Thyroid gland (tissue), 4 donors: ENCODE measurements around the gene MED20. TPM values are rescaled to one million over a fixed set of nuclear protein-coding genes. Genes with fewer than 3 reads are reported as not detected.

Experiments used
- DNase-seq, 2 donors: peaks; one replicate each; pipeline ENCODE4 v3.0.0-alpha.2; 2019
- H3K27ac ChIP-seq, 3 donors: fragments of 200-600 bp; sonication (generic); 1 replicate in 2 of 3; 2 replicates in 1 of 3; pipeline ENCODE4 v1.5.1; 2016 to 2019; ENCODE audit warnings: mild to moderate bottlenecking in 1 of 3, moderate library complexity in 1 of 3
- H3K27me3 ChIP-seq: fragments of 200-600 bp; sonication (generic); one replicate; pipeline ENCODE4 v1.5.1; 2019
- H3K36me3 ChIP-seq, 2 donors: fragments of 200-600 bp; sonication (generic); one replicate each; pipeline ENCODE4 v1.5.1; 2016 to 2019
- H3K4me1 ChIP-seq, 2 donors: fragments of 200-600 bp; sonication (generic); one replicate each; pipeline ENCODE4 v1.5.1; 2017 to 2019
- H3K4me3 ChIP-seq, 3 donors: fragments of 200-600 bp; sonication (generic); replicated peaks in 1 of 3; 1 replicate in 2 of 3; 2 replicates in 1 of 3; pipeline ENCODE4 v1.5.1; 2016; ENCODE audit warnings: mild to moderate bottlenecking in 1 of 3
- H3K9me3 ChIP-seq: fragments of 200-600 bp; sonication (generic); one replicate; pipeline ENCODE4 v1.5.1; 2017
- POLR2A ChIP-seq, 2 donors: fragments of 450-650 bp; IDR thresholded peaks; one replicate each; pipeline ENCODE4 v1.6.1; 2017; ENCODE audit warnings: antibody characterized with exemption in 2 of 2, mild to moderate bottlenecking in 2 of 2, moderate library complexity in 1 of 2
- WGBS, 2 donors: methylation state at CpG; one replicate each; pipeline ENCODE4 v1.1.5; 2017; 5-methylcytosine and 5-hydroxymethylcytosine counted together
- intact Hi-C: fragments of 100-400 bp; cut with DNase I; formaldehyde crosslinking; loops from one replicate; pipeline ENCODE4 v1.15.1; 2023
- total RNA-seq, 4 donors: library from RNA; depleted of rRNA; stranded (reverse); fragments of >200 nt; gene quantifications; one replicate each; pipeline ENCODE4 v1.2.3, GENCODE V29; 2016
- TF ChIP-seq, protein P1 (sequence below), 6 experiments: fragments of 200-600 bp in 3 of 6; fragments of 450-650 bp in 3 of 6; sonication (generic) in 3 of 6; IDR thresholded peaks; one replicate each; pipeline ENCODE4 v1.5.1; 2016 to 2019; ENCODE audit warnings: antibody characterized with exemption in 6 of 6, mild to moderate bottlenecking in 2 of 6, inconsistent platforms in 1 of 6, moderate library complexity in 1 of 6

MED20 gene
- total RNA-seq, 4 donors from 2014 or later = 20.6 to 27.1 (median 24.3) TPM

DNA sequence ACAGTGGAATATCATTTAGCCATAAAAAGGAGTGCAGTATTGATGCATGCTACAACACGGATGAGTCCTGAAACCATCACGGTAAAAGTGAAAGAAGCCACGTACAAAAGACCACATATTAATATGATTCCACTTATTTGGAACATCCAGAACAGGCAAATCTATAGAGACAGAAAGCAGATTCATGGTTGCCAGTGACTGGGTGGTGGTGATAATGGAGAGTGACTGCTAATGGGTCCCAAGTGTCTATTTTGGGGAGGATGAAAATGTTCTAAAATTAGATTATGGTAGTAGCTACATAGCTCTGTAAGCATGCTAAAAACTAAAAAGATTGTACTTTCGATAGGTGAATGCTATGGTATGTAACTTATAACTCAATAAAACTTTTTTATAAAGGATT lies 39.1 kb upstream of the MED20 start:
- no peak overlapping the region for H3K4me3 ChIP-seq
- no peaks in the 10 kb centered on the region for H3K9me3 ChIP-seq
- no peak overlapping the region for H3K27ac ChIP-seq
- no peak for TF ChIP-seq POLR2A (IDR thresholded peaks at IDR 0.05)
- TF ChIP-seq, protein P1, sequence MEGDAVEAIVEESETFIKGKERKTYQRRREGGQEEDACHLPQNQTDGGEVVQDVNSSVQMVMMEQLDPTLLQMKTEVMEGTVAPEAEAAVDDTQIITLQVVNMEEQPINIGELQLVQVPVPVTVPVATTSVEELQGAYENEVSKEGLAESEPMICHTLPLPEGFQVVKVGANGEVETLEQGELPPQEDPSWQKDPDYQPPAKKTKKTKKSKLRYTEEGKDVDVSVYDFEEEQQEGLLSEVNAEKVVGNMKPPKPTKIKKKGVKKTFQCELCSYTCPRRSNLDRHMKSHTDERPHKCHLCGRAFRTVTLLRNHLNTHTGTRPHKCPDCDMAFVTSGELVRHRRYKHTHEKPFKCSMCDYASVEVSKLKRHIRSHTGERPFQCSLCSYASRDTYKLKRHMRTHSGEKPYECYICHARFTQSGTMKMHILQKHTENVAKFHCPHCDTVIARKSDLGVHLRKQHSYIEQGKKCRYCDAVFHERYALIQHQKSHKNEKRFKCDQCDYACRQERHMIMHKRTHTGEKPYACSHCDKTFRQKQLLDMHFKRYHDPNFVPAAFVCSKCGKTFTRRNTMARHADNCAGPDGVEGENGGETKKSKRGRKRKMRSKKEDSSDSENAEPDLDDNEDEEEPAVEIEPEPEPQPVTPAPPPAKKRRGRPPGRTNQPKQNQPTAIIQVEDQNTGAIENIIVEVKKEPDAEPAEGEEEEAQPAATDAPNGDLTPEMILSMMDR (IDR thresholded peaks at IDR 0.05) = no peak
- H3K4me1 ChIP-seq = no peaks in the 10 kb centered on the region
- 94% methylated on average over 4 of the region's 4 CpGs for whole genome bisulfite sequencing, 2 donors
- DNase-seq = no peak
- no peaks in the 10 kb centered on the region for H3K27me3 ChIP-seq
- no peaks in the 10 kb centered on the region for H3K36me3 ChIP-seq
- intact Hi-C loops = no loop called here

DNA sequence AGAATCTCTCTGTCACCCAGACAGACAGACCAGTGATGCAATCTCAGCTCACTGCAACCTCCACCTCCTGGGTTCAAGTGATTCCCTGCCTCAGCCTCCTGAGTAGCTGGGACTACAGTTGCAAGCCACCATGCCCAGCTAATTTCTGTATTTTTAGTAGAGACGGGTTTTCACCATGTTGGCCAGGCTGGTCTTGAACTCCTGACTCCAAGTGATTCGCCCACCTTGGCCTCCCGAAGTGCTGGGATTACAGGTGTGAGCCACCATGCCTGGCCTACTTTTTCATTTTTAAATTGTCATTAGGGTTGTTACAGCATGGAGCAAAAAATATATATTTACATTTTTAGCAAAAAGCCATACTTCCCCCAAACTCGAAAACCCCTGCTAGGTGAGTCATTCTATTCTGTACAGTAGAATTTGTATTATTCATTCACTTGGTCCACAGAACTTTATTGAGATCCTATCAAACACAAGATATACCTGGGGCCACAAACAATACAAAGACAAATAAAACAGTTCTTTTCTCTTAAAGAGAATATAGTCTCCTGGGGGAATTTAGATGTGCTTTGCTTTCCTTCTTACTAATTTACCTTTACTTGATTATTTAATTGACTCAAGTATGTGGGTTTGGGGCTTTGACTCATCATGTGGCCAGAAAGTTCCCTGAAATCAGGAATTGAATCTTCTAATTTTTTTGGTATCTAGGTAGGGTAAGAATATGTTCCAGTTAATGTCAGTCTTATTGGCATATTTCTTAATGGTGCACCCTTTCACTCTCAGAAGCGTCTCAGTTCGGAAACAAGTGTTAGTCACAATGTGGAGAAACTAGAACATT lies 37.3 kb upstream of the MED20 start:
- no peak for DNase-seq
- no peaks in the 10 kb centered on the region for H3K36me3 ChIP-seq
- intact Hi-C loops = no loop called here
- H3K4me3 ChIP-seq = no peak overlapping the region
- no peak overlapping the region for H3K27ac ChIP-seq
- H3K27me3 ChIP-seq = no peaks in the 10 kb centered on the region
- WGBS, 2 donors = 96 to 97% methylated on average over 6 of the region's 6 CpGs
- no peak for TF ChIP-seq POLR2A (IDR thresholded peaks at IDR 0.05)
- TF ChIP-seq, protein P1 (IDR thresholded peaks at IDR 0.05) = no peak
- H3K4me1 ChIP-seq = no peaks in the 10 kb centered on the region
- H3K9me3 ChIP-seq = no peaks in the 10 kb centered on the region

DNA sequence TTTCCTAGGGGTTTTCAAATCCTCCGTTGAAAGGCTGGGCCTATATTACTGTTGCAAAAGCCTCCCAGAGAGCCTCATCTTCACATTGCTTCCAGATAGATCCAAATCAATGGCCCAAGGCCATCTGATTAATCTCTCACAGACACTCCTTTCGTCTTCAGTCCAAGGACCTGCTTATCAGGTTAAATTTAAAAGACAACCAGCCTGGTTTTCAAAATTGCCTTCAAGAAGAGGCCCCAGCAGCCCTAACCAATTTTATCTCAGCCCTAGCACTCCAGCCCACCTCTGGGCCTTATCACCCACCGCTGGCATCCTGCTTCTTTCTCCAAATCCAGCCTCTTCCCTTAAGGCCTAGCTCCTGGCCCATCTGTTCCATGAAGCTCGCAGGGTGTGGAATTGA lies 36.2 kb upstream of the MED20 start:
- WGBS, 2 donors = 79 to 81% methylated on average over 4 of the region's 4 CpGs
- intact Hi-C loops = no loop called here
- Histone ChIP-seq H3K36me3 (no peaks in the 10 kb centered on the region), H3K4me1 (no peaks in the 10 kb centered on the region), H3K27ac (no peak overlapping the region), H3K4me3 (no peak overlapping the region), H3K9me3 (no peaks in the 10 kb centered on the region), H3K27me3 (no peaks in the 10 kb centered on the region)
- DNase-seq = no peak
- TF ChIP-seq, protein P1 (IDR thresholded peaks at IDR 0.05) = no peak
- no peak for TF ChIP-seq POLR2A (IDR thresholded peaks at IDR 0.05)

DNA sequence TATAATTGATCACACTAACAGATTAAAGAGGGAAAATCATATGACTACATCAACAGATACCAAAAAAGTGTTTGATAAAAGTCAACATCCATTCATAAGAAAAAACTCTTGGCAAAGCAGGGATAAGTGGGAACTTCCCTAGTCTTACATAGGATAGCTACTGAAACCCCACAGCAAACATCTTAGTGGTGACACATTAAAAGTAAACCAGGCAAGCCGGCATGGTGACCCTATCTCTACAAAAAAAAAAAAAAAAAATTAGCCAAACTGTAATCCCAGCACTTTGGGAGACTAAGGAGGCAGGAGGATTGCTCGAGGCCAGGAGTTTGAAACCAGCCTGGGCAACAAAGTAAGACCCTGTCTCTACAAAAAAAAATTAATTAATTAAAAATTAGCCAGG lies 34.5 kb upstream of the MED20 start:
- no peak overlapping the region for H3K27ac ChIP-seq
- TF ChIP-seq, protein P1 (IDR thresholded peaks at IDR 0.05) = no peak
- intact Hi-C loops = no loop called here

DNA sequence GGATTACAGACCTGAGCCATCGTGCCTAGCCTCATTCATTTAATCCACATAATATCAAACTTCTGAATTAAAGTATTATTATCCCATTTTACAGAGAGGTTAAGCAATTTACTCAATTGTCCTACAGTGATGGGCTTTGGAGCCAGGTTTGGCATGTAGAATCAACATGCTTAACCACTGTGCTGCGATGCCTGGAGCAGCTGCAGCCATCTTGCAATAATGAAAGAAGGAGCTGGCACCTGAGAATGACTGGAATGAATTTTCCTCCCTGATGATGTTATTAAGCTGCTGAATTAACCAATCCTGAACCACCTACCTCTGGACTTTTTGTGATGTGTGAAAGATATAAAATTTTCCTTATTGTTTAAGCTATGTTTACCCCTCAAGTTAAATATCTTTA lies 33.7 kb upstream of the MED20 start:
- intact Hi-C loops = no loop called here

More for the DNA sequence above, 34.5 kb upstream of the MED20 start:
- no peaks in the 10 kb centered on the region for H3K9me3 ChIP-seq
- no peak overlapping the region for H3K4me3 ChIP-seq
- H3K36me3 ChIP-seq = no peaks in the 10 kb centered on the region
- no peak for DNase-seq
- WGBS, 2 donors = 88 to 95% methylated on average over 2 of the region's 2 CpGs
- H3K4me1 ChIP-seq = no peaks in the 10 kb centered on the region
- no peaks in the 10 kb centered on the region for H3K27me3 ChIP-seq

More for the DNA sequence above, 33.7 kb upstream of the MED20 start:
- H3K27ac ChIP-seq = no peak overlapping the region
- H3K4me3 ChIP-seq = no peak overlapping the region
- TF ChIP-seq, protein P1 (IDR thresholded peaks at IDR 0.05) = no peak
- TF ChIP-seq POLR2A (IDR thresholded peaks at IDR 0.05) = no peak
- no peaks in the 10 kb centered on the region for H3K9me3 ChIP-seq
- no peaks in the 10 kb centered on the region for H3K27me3 ChIP-seq
- WGBS, 2 donors = 87 to 98% methylated on average over 2 of the region's 2 CpGs
- H3K36me3 ChIP-seq = no peaks in the 10 kb centered on the region
- no peak for DNase-seq
- H3K4me1 ChIP-seq = no peaks in the 10 kb centered on the region
